ENCODE results near the gene ZG16B. TPM values are rescaled to one million over a fixed set of nuclear protein-coding genes. Genes with fewer than 3 reads are reported as not detected.

Gene ZG16B
- total RNA-seq, 1 experiment from 2014 or later = not detected

DNA sequence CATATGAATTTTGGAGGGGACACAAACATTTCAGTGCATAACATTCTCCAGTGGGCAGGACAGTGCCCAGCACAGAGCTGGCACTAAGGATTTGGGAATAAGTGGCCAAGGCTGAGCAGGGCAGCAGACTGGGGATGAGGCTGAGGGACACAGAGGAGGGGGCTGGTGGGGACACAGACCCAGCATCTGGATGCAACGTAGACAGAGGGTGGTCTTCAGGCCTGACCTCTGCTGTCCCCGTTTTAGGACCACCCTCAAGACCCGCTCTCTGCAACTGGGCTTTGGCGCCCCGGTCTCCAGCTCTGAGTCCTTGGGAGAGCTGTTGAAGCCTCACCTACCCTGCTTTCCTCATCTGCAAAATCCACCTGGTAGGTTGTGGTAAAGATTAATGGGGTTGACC is 39.5 kb upstream of the ZG16B start:
- Mint-ChIP-seq H3K27ac (no peak overlapping the region), H3K9me3 (no peaks in the 10 kb centered on the region), H3K27me3 (ENCODE audit: low read depth) (peaks cover 32% of the 10 kb centered on the region), H3K36me3 (ENCODE audit: insufficient read depth in 1 of 3, low read depth in 3 of 3) (no peaks in the 10 kb centered on the region), H3K4me3 (no peak overlapping the region), H3K4me1 (peaks cover 2 to 19% of the 10 kb centered on the region in 2 experiments; a peak in 2 of 4 replicates)
- Histone ChIP-seq H4K5ac (ENCODE audit: insufficient read length, low read depth, low read length) (no peak overlapping the region), H3K79me2 (ENCODE audit: insufficient read depth, low read length) (no peaks in the 10 kb centered on the region), H4K8ac (replicated peaks; ENCODE audit: insufficient read length, low read depth, low read length) (no peak overlapping the region), H3K23me2 (ENCODE audit: insufficient read length, low read depth, low read length, poor library complexity, severe bottlenecking) (no peaks in the 10 kb centered on the region), H4K20me1 (ENCODE audit: control insufficient read depth, insufficient read depth, insufficient read length) (no peaks in the 10 kb centered on the region), H3K4me1 (ENCODE audit: insufficient read depth, low read length) (no peaks in the 10 kb centered on the region), H2BK120ac (ENCODE audit: low read depth, low read length, poor library complexity, severe bottlenecking) (no peak overlapping the region), H3K9me3 (ENCODE audit: control insufficient read depth, low read depth, low read length) (no peaks in the 10 kb centered on the region), H3K4me2 (ENCODE audit: insufficient read depth, insufficient read length, low read length) (no peak overlapping the region), H2BK12ac (ENCODE audit: insufficient read length, low read depth, low read length) (no peak overlapping the region), H3K4ac (ENCODE audit: low read depth, low read length) (no peak overlapping the region), H3K79me1 (ENCODE audit: insufficient read depth, low read depth, low read length, poor library complexity, severe bottlenecking) (no peaks in the 10 kb centered on the region), H3K18ac (ENCODE audit: insufficient read length, low read depth, low read length) (no peak overlapping the region), H3K27ac (ENCODE audit: insufficient read length, low read depth, low read length) (no peak overlapping the region), H3T11ph (ENCODE audit: low read length) (no peak overlapping the region), H3K27me3 (ENCODE audit: insufficient read depth, low read length) (no peaks in the 10 kb centered on the region), H3K14ac (ENCODE audit: insufficient read depth, low read length) (no peak overlapping the region), H2AFZ (ENCODE audit: low read length) (no peak overlapping the region), H3K56ac (ENCODE audit: insufficient read length, low read depth, low read length) (no peak overlapping the region), H2BK20ac (ENCODE audit: low read depth, low read length, poor library complexity, severe bottlenecking) (no peak overlapping the region), H2BK15ac (ENCODE audit: low read depth, low read length) (no peak overlapping the region), H2AK5ac (ENCODE audit: insufficient read length, low read length) (no peak overlapping the region), H3K23ac (ENCODE audit: insufficient read length, low read depth, low read length) (no peak overlapping the region), H3K9ac (ENCODE audit: extremely low read depth, insufficient read length, low read length) (no peak overlapping the region), H2BK5ac (ENCODE audit: insufficient read length, low read length) (no peak overlapping the region), H4K91ac (ENCODE audit: insufficient read length, low read depth, low read length) (no peak overlapping the region)
- TF ChIP-seq, protein P1, sequence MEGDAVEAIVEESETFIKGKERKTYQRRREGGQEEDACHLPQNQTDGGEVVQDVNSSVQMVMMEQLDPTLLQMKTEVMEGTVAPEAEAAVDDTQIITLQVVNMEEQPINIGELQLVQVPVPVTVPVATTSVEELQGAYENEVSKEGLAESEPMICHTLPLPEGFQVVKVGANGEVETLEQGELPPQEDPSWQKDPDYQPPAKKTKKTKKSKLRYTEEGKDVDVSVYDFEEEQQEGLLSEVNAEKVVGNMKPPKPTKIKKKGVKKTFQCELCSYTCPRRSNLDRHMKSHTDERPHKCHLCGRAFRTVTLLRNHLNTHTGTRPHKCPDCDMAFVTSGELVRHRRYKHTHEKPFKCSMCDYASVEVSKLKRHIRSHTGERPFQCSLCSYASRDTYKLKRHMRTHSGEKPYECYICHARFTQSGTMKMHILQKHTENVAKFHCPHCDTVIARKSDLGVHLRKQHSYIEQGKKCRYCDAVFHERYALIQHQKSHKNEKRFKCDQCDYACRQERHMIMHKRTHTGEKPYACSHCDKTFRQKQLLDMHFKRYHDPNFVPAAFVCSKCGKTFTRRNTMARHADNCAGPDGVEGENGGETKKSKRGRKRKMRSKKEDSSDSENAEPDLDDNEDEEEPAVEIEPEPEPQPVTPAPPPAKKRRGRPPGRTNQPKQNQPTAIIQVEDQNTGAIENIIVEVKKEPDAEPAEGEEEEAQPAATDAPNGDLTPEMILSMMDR (conservative IDR thresholded peaks at IDR 0.05) = no peak
- no peak for DNase-seq
- WGBS (ENCODE audit: extremely low coverage, insufficient read length, low lambda C conversion rate) = no CpG with 5 or more reads among the region's 5 CpGs

Data from H9 (cell line).